ENCODE data around the gene CD99.
A peak's percentile ranks its signal among the peaks of the same experiment; 100 is the strongest.

Gene CD99

DNA sequence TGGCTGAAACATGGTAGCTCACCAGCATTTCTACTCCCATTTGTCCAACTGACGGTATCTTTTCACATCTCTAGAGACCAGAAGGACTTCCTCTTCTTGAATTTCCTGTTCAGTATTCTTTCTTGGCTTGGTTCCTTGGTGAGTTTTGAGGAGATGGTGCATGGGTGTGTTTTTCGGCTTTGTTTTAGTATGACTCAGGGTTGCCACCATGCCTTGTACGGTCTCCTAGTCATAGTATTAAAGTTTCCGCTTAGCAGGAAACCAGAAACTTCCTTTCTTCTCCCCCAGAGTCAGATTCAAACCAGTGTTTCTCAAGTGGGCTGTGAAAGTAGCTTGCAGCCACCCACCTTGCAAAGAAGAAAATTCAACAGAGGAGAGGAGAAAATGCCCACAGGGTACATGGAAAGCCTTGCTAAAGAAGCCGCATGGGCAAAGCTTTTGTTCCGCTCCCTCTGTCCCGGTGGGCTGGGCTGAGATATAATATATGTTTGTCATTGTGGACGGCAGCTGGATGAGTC lies 5.7 kb downstream of the CD99 start:
- no peaks in the 10 kb centered on the region for H3K27me3 ChIP-seq
- H3K4me2 ChIP-seq, result peak overlapping the region; percentile 99
- peaks cover 24% of the 10 kb centered on the region for H3K36me3 ChIP-seq
- TF ChIP-seq Cebpa-rat (IDR thresholded peaks at IDR 0.05), result no peak
- peak overlapping the region; percentile 63 for H3K9ac ChIP-seq
- peaks cover 69% of the 10 kb centered on the region for H4K20me1 ChIP-seq
- H3K4me3 ChIP-seq, result peak overlapping the region; percentile 99
- peak overlapping the region; percentile 82 for H3K27ac ChIP-seq
- no peaks in the 10 kb centered on the region for H3K9me3 ChIP-seq
- H3K4me1 ChIP-seq, result peaks cover 85% of the 10 kb centered on the region

DNA sequence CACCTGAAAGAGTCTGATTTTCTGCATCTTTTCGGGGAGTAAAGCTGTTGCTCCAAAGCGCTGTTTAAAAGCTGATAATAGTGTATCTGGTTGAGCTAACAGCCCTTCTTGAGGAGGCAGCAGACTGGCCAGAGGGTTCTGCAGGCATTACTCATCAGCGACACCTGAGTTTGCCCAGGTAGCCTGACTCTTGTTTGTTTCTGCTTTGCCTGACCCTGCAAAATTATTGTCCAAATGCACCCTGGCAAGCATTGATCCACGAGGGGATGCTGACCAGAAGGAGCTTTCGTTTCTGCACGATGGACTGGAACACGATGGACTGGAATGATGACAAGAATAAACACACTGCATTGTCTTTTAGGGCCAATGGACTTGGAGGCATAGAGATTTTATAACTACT lies 6.2 kb downstream of the CD99 start:
- H3K4me3 ChIP-seq, result peak overlapping the region; percentile 99
- H3K27me3 ChIP-seq, result no peaks in the 10 kb centered on the region
- H3K9me3 ChIP-seq, result no peaks in the 10 kb centered on the region
- H4K20me1 ChIP-seq, result peaks cover 70% of the 10 kb centered on the region
- peaks cover 90% of the 10 kb centered on the region for H3K4me1 ChIP-seq
- peak overlapping the region; percentile 99 for H3K4me2 ChIP-seq
- TF ChIP-seq Cebpa-rat (IDR thresholded peaks at IDR 0.05), result no peak
- H3K27ac ChIP-seq, result peak overlapping the region; percentile 82
- peaks cover 24% of the 10 kb centered on the region for H3K36me3 ChIP-seq
- H3K9ac ChIP-seq, result peak overlapping the region; percentile 63

DNA sequence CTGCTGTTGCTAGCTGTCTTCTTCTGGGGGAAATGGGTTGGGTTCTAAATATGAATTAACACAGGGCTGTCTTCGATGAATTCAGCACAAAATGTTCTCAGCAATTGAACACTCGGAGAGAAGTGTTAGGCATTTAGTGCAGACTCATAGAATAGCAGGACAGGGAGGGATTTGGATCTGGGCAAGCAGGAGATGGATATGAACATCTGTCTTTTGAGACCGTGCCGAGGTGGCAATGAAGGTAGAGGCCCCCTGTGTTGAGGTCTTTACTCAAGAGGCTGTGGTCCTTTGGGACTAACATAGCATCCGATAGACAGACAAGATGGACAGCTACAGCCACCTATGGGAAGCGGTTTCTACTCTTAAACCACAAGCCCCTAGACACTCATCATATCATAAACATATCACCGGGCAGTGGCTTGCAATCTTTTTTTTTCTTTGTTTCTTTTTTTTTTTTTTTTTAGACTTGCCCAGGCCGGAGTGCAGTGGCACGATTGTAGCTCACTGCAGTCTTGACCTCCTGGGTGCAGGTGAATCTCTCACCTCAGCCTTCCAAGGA lies 6.7 kb downstream of the CD99 start:
- H3K27me3 ChIP-seq, result no peaks in the 10 kb centered on the region
- no peaks in the 10 kb centered on the region for H3K9me3 ChIP-seq
- peak overlapping the region; percentile 99 for H3K4me3 ChIP-seq
- H3K27ac ChIP-seq, result peak overlapping the region; percentile 82
- peaks cover 24% of the 10 kb centered on the region for H3K36me3 ChIP-seq
- peaks cover 95% of the 10 kb centered on the region for H3K4me1 ChIP-seq
- TF ChIP-seq Cebpa-rat (IDR thresholded peaks at IDR 0.05), result no peak
- peak overlapping the region; percentile 99 for H3K4me2 ChIP-seq
- peaks cover 70% of the 10 kb centered on the region for H4K20me1 ChIP-seq
- peak overlapping the region; percentile 63 for H3K9ac ChIP-seq

DNA sequence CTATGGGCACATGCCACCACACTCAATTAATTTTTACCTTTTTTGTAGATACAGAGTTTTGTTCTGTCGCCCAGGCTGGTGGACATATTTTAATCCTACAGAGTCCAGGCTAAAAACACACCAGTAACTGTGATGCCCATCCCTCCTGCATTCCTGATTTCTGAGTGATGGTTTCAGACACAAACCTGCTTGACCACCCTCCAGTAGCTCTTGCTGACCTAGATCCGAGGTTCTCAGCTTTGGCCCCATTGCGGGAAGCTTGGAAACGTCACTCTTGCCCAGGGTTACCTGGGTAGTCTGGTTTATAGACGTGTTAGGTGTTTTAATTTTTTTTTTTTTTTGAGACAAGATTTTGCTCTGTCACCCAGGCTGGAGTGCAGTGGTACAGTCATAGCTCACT lies 7.5 kb downstream of the CD99 start:
- peak overlapping the region; percentile 63 for H3K9ac ChIP-seq
- no peaks in the 10 kb centered on the region for H3K9me3 ChIP-seq
- H3K4me1 ChIP-seq, result peaks cover 99% of the 10 kb centered on the region
- peaks cover 26% of the 10 kb centered on the region for H3K36me3 ChIP-seq
- no peaks in the 10 kb centered on the region for H3K27me3 ChIP-seq
- H3K4me3 ChIP-seq, result peak overlapping the region; percentile 99
- no peak for TF ChIP-seq Cebpa-rat (IDR thresholded peaks at IDR 0.05)
- peaks cover 73% of the 10 kb centered on the region for H4K20me1 ChIP-seq
- H3K27ac ChIP-seq, result peak overlapping the region; percentile 82
- H3K4me2 ChIP-seq, result peak overlapping the region; percentile 99

GRCh38 chrX:2699959-2700358 lies 8.9 kb downstream of the CD99 start:
- no peaks in the 10 kb centered on the region for H3K27me3 ChIP-seq
- H3K4me2 ChIP-seq, result peak overlapping the region; percentile 99
- H3K9ac ChIP-seq, result no peak overlapping the region
- TF ChIP-seq Cebpa-rat (IDR thresholded peaks at IDR 0.05), result no peak
- H3K4me1 ChIP-seq, result peaks cover 99% of the 10 kb centered on the region
- H3K9me3 ChIP-seq, result no peaks in the 10 kb centered on the region
- H3K36me3 ChIP-seq, result peaks cover 40% of the 10 kb centered on the region
- H3K4me3 ChIP-seq, result no peak overlapping the region
- no peak overlapping the region for H3K27ac ChIP-seq
- peaks cover 80% of the 10 kb centered on the region for H4K20me1 ChIP-seq

DNA sequence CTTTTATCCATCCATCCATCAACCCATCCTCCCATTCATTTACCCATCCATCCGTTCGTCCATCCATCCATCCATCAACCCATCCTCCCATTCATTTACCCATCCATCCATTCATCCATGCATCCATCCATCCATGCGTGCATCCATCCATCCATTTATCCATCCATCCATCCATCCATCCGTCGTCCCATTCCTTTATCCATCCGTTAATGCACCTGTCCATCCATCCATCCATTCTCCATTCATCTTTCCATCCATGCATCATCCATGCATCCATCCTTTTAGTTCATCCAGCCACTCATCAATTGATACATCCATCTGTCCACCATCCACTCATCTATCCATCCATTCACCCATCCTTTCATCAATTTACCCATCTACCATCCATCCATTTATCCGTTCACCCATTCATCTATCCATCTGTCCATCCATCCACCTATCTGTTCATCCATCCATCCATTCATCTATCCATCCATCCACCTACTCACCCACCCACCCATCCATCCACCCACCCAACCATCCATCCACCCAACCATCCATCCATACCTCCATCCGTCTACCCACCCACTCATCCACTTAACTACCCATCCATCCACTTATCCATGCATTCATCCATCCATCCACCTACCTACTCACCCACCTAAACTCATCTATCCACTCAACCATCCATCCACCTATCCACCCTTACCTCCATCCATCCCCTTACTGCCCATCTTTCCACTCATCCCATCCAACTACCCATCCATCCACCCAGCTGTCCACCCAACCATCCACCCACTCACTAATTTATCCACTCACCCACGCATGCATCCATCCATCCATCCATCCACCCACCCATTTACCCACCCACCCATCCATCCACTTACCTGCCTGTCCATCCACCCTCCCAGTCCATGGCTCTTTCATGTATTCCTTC lies 9.6 kb downstream of the CD99 start:
- Histone ChIP-seq H4K20me1 (peaks cover 85% of the 10 kb centered on the region), H3K4me1 (peaks cover 99% of the 10 kb centered on the region), H3K4me3 (peak overlapping the region; percentile 37; the same call in 1 of the 2 replicates), H3K27me3 (no peaks in the 10 kb centered on the region), H3K9me3 (no peaks in the 10 kb centered on the region), H3K9ac (no peak overlapping the region), H3K36me3 (peaks cover 41% of the 10 kb centered on the region), H3K27ac (no peak overlapping the region), H3K4me2 (peak overlapping the region; percentile 99)
- no peak for TF ChIP-seq Cebpa-rat (IDR thresholded peaks at IDR 0.05)

GRCh38 chrX:2701600-2701999 lies 10.5 kb downstream of the CD99 start:
- H3K36me3 ChIP-seq, result peaks cover 41% of the 10 kb centered on the region
- H3K27ac ChIP-seq, result peak overlapping the region; percentile 45; the same call in 1 of the 2 replicates
- peak overlapping the region; percentile 37; the same call in 1 of the 2 replicates for H3K4me3 ChIP-seq
- H3K9me3 ChIP-seq, result no peaks in the 10 kb centered on the region
- TF ChIP-seq Cebpa-rat (IDR thresholded peaks at IDR 0.05), result no peak
- H3K27me3 ChIP-seq, result no peaks in the 10 kb centered on the region
- peak overlapping the region; percentile 99 for H3K4me2 ChIP-seq
- H3K4me1 ChIP-seq, result peaks cover 99% of the 10 kb centered on the region
- H4K20me1 ChIP-seq, result peaks cover 85% of the 10 kb centered on the region
- H3K9ac ChIP-seq, result peak overlapping the region; percentile 20; the same call in 1 of the 2 replicates

GRCh38 chrX:2703991-2704369 lies 12.9 kb downstream of the CD99 start:
- Histone ChIP-seq H3K4me3 (no peak overlapping the region), H3K27me3 (no peaks in the 10 kb centered on the region), H3K9me3 (no peaks in the 10 kb centered on the region), H3K9ac (peak overlapping the region; percentile 48), H3K4me1 (peaks cover 97% of the 10 kb centered on the region), H4K20me1 (peaks cover 65% of the 10 kb centered on the region), H3K36me3 (peaks cover 35% of the 10 kb centered on the region), H3K4me2 (peak overlapping the region; percentile 99), H3K27ac (peak overlapping the region; percentile 93)
- TF ChIP-seq Cebpa-rat (IDR thresholded peaks at IDR 0.05), result no peak

- Histone ChIP-seq H3K4me1 (peaks cover 97% of the 10 kb centered on the region), H3K4me3 (no peak overlapping the region), H3K9ac (peak overlapping the region; percentile 50; the same call in 1 of the 2 replicates), H3K27ac (peak overlapping the region; percentile 93), H3K9me3 (no peaks in the 10 kb centered on the region), H3K27me3 (no peaks in the 10 kb centered on the region), H3K4me2 (peak overlapping the region; percentile 99), H3K36me3 (peaks cover 29% of the 10 kb centered on the region), H4K20me1 (peaks cover 62% of the 10 kb centered on the region)
- TF ChIP-seq Cebpa-rat (IDR thresholded peaks at IDR 0.05), result no peak
Observed at GRCh38 chrX:2705046-2705832, 14.1 kb downstream of the CD99 start.
